Left ventricle myocardium inferior (tissue), 1 donor: ENCODE data around the gene SLIT3. TPM values are rescaled to one million over a fixed set of nuclear protein-coding genes. Genes with fewer than 3 reads are reported as not detected.

Source experiments
- DNase-seq: peaks from one replicate; pipeline ENCODE4 v3.0.0-alpha.2; 2020
- H3K27ac ChIP-seq: fragments of 200-600 bp; replicated peaks from 2 replicates; pipeline ENCODE4 v1.8.0; 2021
- H3K27me3 ChIP-seq: fragments of 200-600 bp; 2 replicates; pipeline ENCODE4 v1.8.0; 2021; ENCODE audit warnings: low read depth
- H3K36me3 ChIP-seq: fragments of 200-600 bp; 2 replicates; pipeline ENCODE4 v1.8.0; 2021
- H3K4me1 ChIP-seq: fragments of 200-600 bp; 2 replicates; pipeline ENCODE4 v1.8.0; 2021
- H3K4me3 ChIP-seq: fragments of 200-600 bp; 2 replicates; pipeline ENCODE4 v1.8.0; 2021; ENCODE audit warnings: mild to moderate bottlenecking, moderate library complexity
- H3K9me3 ChIP-seq: fragments of 200-600 bp; replicated peaks from 2 replicates; pipeline ENCODE4 v1.8.0; 2021
- intact Hi-C: fragments of 100-400 bp; cut with micrococcal nuclease; formaldehyde crosslinking; loops from one replicate; pipeline ENCODE4 v1.11.0; 2022
- total RNA-seq: library from RNA; stranded (reverse); fragmentation: NEBNext Ultra II Directional; extraction: Animal tissue kit (Norgen Biotek cat#: 25700); gene quantifications from one replicate; pipeline ENCODE4 v1.2.1, GENCODE V29; 2021
- TF ChIP-seq, protein P1 (sequence below): fragments of 200-600 bp; IDR thresholded peaks from 2 replicates; pipeline ENCODE4 v1.8.0; 2021; ENCODE audit warnings: antibody characterized with exemption, mild to moderate bottlenecking, borderline replicate concordance
- donor health status: DM: no; HTN: yes; CAD: no; lungs with severe emphysema.

SLIT3 gene
- total RNA-seq, 1 donor from 2014 or later = 22.7 TPM

- H3K27me3 ChIP-seq = peaks cover 7% of the 10 kb centered on the region
- intact Hi-C loops = no loop called here
- no peak overlapping the region for H3K27ac ChIP-seq
- no peak overlapping the region for H3K4me3 ChIP-seq
- DNase-seq = no peak
- no peaks in the 10 kb centered on the region for H3K36me3 ChIP-seq
- no peaks in the 10 kb centered on the region for H3K9me3 ChIP-seq
- TF ChIP-seq, protein P1, sequence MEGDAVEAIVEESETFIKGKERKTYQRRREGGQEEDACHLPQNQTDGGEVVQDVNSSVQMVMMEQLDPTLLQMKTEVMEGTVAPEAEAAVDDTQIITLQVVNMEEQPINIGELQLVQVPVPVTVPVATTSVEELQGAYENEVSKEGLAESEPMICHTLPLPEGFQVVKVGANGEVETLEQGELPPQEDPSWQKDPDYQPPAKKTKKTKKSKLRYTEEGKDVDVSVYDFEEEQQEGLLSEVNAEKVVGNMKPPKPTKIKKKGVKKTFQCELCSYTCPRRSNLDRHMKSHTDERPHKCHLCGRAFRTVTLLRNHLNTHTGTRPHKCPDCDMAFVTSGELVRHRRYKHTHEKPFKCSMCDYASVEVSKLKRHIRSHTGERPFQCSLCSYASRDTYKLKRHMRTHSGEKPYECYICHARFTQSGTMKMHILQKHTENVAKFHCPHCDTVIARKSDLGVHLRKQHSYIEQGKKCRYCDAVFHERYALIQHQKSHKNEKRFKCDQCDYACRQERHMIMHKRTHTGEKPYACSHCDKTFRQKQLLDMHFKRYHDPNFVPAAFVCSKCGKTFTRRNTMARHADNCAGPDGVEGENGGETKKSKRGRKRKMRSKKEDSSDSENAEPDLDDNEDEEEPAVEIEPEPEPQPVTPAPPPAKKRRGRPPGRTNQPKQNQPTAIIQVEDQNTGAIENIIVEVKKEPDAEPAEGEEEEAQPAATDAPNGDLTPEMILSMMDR = no peak
- no peaks in the 10 kb centered on the region for H3K4me1 ChIP-seq
Observed at GRCh38 chr5:168800701-168801100, 500.2 kb downstream of the SLIT3 start.

- Histone ChIP-seq H3K9me3 (no peaks in the 10 kb centered on the region), H3K36me3 (no peaks in the 10 kb centered on the region), H3K27me3 (peaks cover 7% of the 10 kb centered on the region), H3K27ac (no peak overlapping the region), H3K4me3 (no peak overlapping the region), H3K4me1 (peaks cover 14% of the 10 kb centered on the region)
- intact Hi-C loops = no loop called here
- no peak for DNase-seq
- TF ChIP-seq, protein P1 = no peak
Observed at GRCh38 chr5:168798065-168799023, 502.6 kb downstream of the SLIT3 start.

DNA sequence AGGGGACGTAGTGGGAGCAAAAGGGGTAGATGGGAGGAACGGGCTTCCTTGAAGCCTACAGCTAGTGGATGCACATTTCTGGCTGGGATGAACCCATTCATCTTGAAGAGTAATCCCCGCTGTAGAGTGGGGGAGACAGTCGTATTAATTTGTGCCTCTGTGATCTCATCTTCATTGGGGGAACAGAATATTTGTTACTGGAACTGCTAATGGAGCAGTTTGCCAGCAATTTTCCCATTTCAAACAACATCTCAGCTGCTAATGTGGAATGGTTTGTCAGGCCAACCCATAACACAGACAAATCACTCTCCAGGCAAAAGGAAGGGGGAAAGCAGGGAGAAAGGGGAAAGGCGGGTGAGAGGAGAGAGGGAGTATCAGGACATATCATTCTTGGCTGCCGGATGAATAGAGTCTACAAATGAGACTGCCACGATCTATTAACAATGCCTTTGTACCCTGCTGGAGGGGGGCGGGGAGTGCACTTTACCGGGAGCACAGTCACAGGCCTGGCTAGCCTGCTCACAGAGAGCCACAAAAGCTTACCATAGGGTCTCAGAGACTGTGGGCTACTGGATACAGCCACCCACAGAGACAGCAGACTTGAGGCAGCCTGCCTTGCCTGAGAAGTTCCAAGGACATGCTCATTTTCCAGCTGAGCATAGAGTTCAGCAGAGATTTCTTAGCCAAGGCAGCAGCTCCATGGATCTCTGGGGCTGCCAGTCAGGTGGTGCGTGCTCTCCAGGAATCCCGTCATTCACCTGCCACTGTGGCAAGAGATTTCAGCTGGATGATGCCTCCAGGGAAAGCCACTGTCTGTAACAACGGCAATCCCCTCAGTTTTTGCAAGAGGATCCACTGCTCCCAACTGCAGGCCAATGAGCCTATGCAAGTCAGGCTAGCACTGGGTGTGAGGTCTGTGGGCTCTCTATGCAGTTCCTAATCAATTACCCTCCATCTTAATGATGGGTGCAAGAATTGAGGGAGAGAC, 504.1 kb downstream of the SLIT3 start:
- H3K27me3 ChIP-seq = peaks cover 7% of the 10 kb centered on the region
- intact Hi-C loops = no loop called here
- H3K9me3 ChIP-seq = no peaks in the 10 kb centered on the region
- no peak overlapping the region for H3K27ac ChIP-seq
- no peaks in the 10 kb centered on the region for H3K36me3 ChIP-seq
- peaks cover 16% of the 10 kb centered on the region for H3K4me1 ChIP-seq
- TF ChIP-seq, protein P1 = no peak
- DNase-seq = no peak
- H3K4me3 ChIP-seq = no peak overlapping the region

DNA sequence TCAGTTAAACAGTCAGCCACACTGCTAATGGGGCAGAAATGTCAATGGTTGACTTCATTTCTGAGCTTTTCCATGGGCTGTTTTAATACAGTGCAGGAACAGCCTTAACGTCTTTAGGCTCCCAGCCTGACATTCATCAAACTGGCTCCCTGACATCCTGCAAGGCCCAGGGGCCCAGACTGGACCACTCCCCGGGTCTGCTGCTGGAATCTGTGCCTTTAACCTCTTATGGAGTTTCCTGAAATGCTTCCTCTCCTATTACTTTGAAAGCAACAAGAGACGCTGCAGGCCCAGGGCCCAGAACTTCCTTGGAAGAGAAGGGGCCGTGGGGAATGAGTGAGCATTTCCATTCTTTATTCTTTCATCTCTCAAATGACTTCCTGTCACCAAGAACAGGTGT, 504.9 kb downstream of the SLIT3 start:
- Histone ChIP-seq H3K4me1 (peaks cover 16% of the 10 kb centered on the region), H3K36me3 (no peaks in the 10 kb centered on the region), H3K27me3 (peaks cover 2% of the 10 kb centered on the region), H3K27ac (no peak overlapping the region), H3K9me3 (no peaks in the 10 kb centered on the region), H3K4me3 (no peak overlapping the region)
- no peak for DNase-seq
- TF ChIP-seq, protein P1 = no peak
- intact Hi-C loops = no loop called here
